ENCODE data around the gene SDHC.
A peak's percentile ranks its signal among the peaks of the same experiment; 100 is the strongest.

Gene SDHC

GRCh38 chr1:161314201-161314981 is at the start of gene SDHC:
TSS of gene SDHC (plus strand) at chr1:161314381. CDS start at chr1:161314406, 25 bp downstream.
- no peaks in the 10 kb centered on the region for H3K27me3 Mint-ChIP-seq (ENCODE audit: low read depth)
- no peaks in the 10 kb centered on the region for H3K9me3 Mint-ChIP-seq
- peak within 1 kb of the TSS; percentile 97 for H3K27ac Mint-ChIP-seq
- H3K4me1 Mint-ChIP-seq (ENCODE audit: low read depth): peaks cover 21% of the 10 kb centered on the region
- peak within 1 kb of the TSS; percentile 98 for H3K4me3 Mint-ChIP-seq
- H3K36me3 Mint-ChIP-seq (ENCODE audit: low read depth): peaks cover 7% of the 10 kb centered on the region

GRCh38 chr1:161265305-161265704 is 48.9 kb upstream of the SDHC start:
- Mint-ChIP-seq H3K36me3 (ENCODE audit: low read depth) (no peaks in the 10 kb centered on the region), H3K27me3 (ENCODE audit: low read depth) (peaks cover 22% of the 10 kb centered on the region), H3K9me3 (no peaks in the 10 kb centered on the region), H3K4me3 (no peak overlapping the region), H3K27ac (no peak overlapping the region), H3K4me1 (ENCODE audit: low read depth) (no peaks in the 10 kb centered on the region)

GRCh38 chr1:161266202-161266601 is 48.0 kb upstream of the SDHC start:
- H3K36me3 Mint-ChIP-seq (ENCODE audit: low read depth): no peaks in the 10 kb centered on the region
- peaks cover 14% of the 10 kb centered on the region for H3K27me3 Mint-ChIP-seq (ENCODE audit: low read depth)
- no peaks in the 10 kb centered on the region for H3K9me3 Mint-ChIP-seq
- no peak overlapping the region for H3K27ac Mint-ChIP-seq
- no peak overlapping the region for H3K4me3 Mint-ChIP-seq
- H3K4me1 Mint-ChIP-seq (ENCODE audit: low read depth): no peaks in the 10 kb centered on the region

GRCh38 chr1:161266836-161267235 is 47.3 kb upstream of the SDHC start:
- Mint-ChIP-seq H3K36me3 (ENCODE audit: low read depth) (no peaks in the 10 kb centered on the region), H3K27ac (no peak overlapping the region), H3K27me3 (ENCODE audit: low read depth) (peaks cover 7% of the 10 kb centered on the region), H3K4me3 (no peak overlapping the region), H3K9me3 (no peaks in the 10 kb centered on the region), H3K4me1 (ENCODE audit: low read depth) (no peaks in the 10 kb centered on the region)

- no peak overlapping the region for H3K27ac Mint-ChIP-seq
- H3K4me1 Mint-ChIP-seq (ENCODE audit: low read depth): no peaks in the 10 kb centered on the region
- H3K9me3 Mint-ChIP-seq: no peaks in the 10 kb centered on the region
- H3K27me3 Mint-ChIP-seq (ENCODE audit: low read depth): peaks cover 5% of the 10 kb centered on the region
- H3K4me3 Mint-ChIP-seq: no peak overlapping the region
- H3K36me3 Mint-ChIP-seq (ENCODE audit: low read depth): no peaks in the 10 kb centered on the region
Observed at GRCh38 chr1:161267321-161267720, 46.9 kb upstream of the SDHC start.

GRCh38 chr1:161273402-161273801 is 40.8 kb upstream of the SDHC start:
- Mint-ChIP-seq H3K36me3 (ENCODE audit: low read depth) (no peaks in the 10 kb centered on the region), H3K4me3 (no peak overlapping the region), H3K9me3 (no peaks in the 10 kb centered on the region), H3K4me1 (ENCODE audit: low read depth) (no peaks in the 10 kb centered on the region), H3K27me3 (ENCODE audit: low read depth) (peaks cover 33% of the 10 kb centered on the region), H3K27ac (no peak overlapping the region)

GRCh38 chr1:161274874-161275273 is 39.3 kb upstream of the SDHC start:
- Mint-ChIP-seq H3K4me3 (no peak overlapping the region), H3K27ac (no peak overlapping the region), H3K27me3 (ENCODE audit: low read depth) (peaks cover 42% of the 10 kb centered on the region), H3K4me1 (ENCODE audit: low read depth) (no peaks in the 10 kb centered on the region), H3K9me3 (no peaks in the 10 kb centered on the region), H3K36me3 (ENCODE audit: low read depth) (no peaks in the 10 kb centered on the region)

- Mint-ChIP-seq H3K9me3 (no peaks in the 10 kb centered on the region), H3K4me1 (ENCODE audit: low read depth) (no peaks in the 10 kb centered on the region), H3K27ac (no peak overlapping the region), H3K4me3 (no peak overlapping the region), H3K27me3 (ENCODE audit: low read depth) (peaks cover 45% of the 10 kb centered on the region), H3K36me3 (ENCODE audit: low read depth) (no peaks in the 10 kb centered on the region)
Observed at GRCh38 chr1:161282991-161283390, 31.2 kb upstream of the SDHC start.

- no peaks in the 10 kb centered on the region for H3K36me3 Mint-ChIP-seq (ENCODE audit: low read depth)
- H3K9me3 Mint-ChIP-seq: no peaks in the 10 kb centered on the region
- H3K27me3 Mint-ChIP-seq (ENCODE audit: low read depth): peaks cover 30% of the 10 kb centered on the region
- H3K4me3 Mint-ChIP-seq: no peak overlapping the region
- no peaks in the 10 kb centered on the region for H3K4me1 Mint-ChIP-seq (ENCODE audit: low read depth)
- H3K27ac Mint-ChIP-seq: no peak overlapping the region
Observed at GRCh38 chr1:161285113-161285512, 29.1 kb upstream of the SDHC start.

GRCh38 chr1:161285521-161285920 is 28.7 kb upstream of the SDHC start:
- no peak overlapping the region for H3K27ac Mint-ChIP-seq
- H3K36me3 Mint-ChIP-seq (ENCODE audit: low read depth): no peaks in the 10 kb centered on the region
- no peaks in the 10 kb centered on the region for H3K4me1 Mint-ChIP-seq (ENCODE audit: low read depth)
- no peak overlapping the region for H3K4me3 Mint-ChIP-seq
- H3K9me3 Mint-ChIP-seq: no peaks in the 10 kb centered on the region
- H3K27me3 Mint-ChIP-seq (ENCODE audit: low read depth): peaks cover 27% of the 10 kb centered on the region

- H3K27ac Mint-ChIP-seq: no peak overlapping the region
- peaks cover 26% of the 10 kb centered on the region for H3K27me3 Mint-ChIP-seq (ENCODE audit: low read depth)
- no peaks in the 10 kb centered on the region for H3K4me1 Mint-ChIP-seq (ENCODE audit: low read depth)
- H3K4me3 Mint-ChIP-seq: no peak overlapping the region
- H3K36me3 Mint-ChIP-seq (ENCODE audit: low read depth): peaks cover 1% of the 10 kb centered on the region
- H3K9me3 Mint-ChIP-seq: no peaks in the 10 kb centered on the region
Observed at GRCh38 chr1:161287482-161288054, 26.6 kb upstream of the SDHC start.

GRCh38 chr1:161290779-161291178 is 23.4 kb upstream of the SDHC start:
- H3K27me3 Mint-ChIP-seq (ENCODE audit: low read depth): no peaks in the 10 kb centered on the region
- no peak overlapping the region for H3K4me3 Mint-ChIP-seq
- H3K9me3 Mint-ChIP-seq: no peaks in the 10 kb centered on the region
- no peaks in the 10 kb centered on the region for H3K4me1 Mint-ChIP-seq (ENCODE audit: low read depth)
- H3K27ac Mint-ChIP-seq: no peak overlapping the region
- peaks cover 1% of the 10 kb centered on the region for H3K36me3 Mint-ChIP-seq (ENCODE audit: low read depth)

GRCh38 chr1:161297415-161297814 is 16.8 kb upstream of the SDHC start:
- H3K27me3 Mint-ChIP-seq (ENCODE audit: low read depth): no peaks in the 10 kb centered on the region
- H3K4me3 Mint-ChIP-seq: no peak overlapping the region
- no peak overlapping the region for H3K27ac Mint-ChIP-seq
- no peaks in the 10 kb centered on the region for H3K9me3 Mint-ChIP-seq
- peaks cover 4% of the 10 kb centered on the region for H3K36me3 Mint-ChIP-seq (ENCODE audit: low read depth)
- peaks cover 1% of the 10 kb centered on the region for H3K4me1 Mint-ChIP-seq (ENCODE audit: low read depth)

- Mint-ChIP-seq H3K27me3 (ENCODE audit: low read depth) (no peaks in the 10 kb centered on the region), H3K27ac (no peak overlapping the region), H3K4me3 (no peak overlapping the region), H3K36me3 (ENCODE audit: low read depth) (peaks cover 4% of the 10 kb centered on the region), H3K4me1 (ENCODE audit: low read depth) (peaks cover 1% of the 10 kb centered on the region), H3K9me3 (no peaks in the 10 kb centered on the region)
Observed at GRCh38 chr1:161298116-161298515, 16.1 kb upstream of the SDHC start.

GRCh38 chr1:161299347-161299746 is 14.8 kb upstream of the SDHC start:
- H3K27me3 Mint-ChIP-seq (ENCODE audit: low read depth): no peaks in the 10 kb centered on the region
- peaks cover 13% of the 10 kb centered on the region for H3K4me1 Mint-ChIP-seq (ENCODE audit: low read depth)
- H3K36me3 Mint-ChIP-seq (ENCODE audit: low read depth): peaks cover 9% of the 10 kb centered on the region
- no peaks in the 10 kb centered on the region for H3K9me3 Mint-ChIP-seq
- no peak overlapping the region for H3K27ac Mint-ChIP-seq
- H3K4me3 Mint-ChIP-seq: no peak overlapping the region

Measured in T-helper 1 cell treated with Interleukin-12 subunit alpha and Interleukin-12 subunit beta and Interleukin-4 antibody, amounts not matched to agents 30 μg/mL and 1 μg/mL, for 36 hours (primary cell).